WI38 (cell line): ENCODE data around the gene EFCAB6.

Experiments used
- H3K4me3 ChIP-seq: 2 replicates; pipeline ENCODE4 v1.5.1; 2011; ENCODE audit warnings: low read depth, mild to moderate bottlenecking, control low read depth, low read length
- TF ChIP-seq, protein P1 (sequence below): IDR thresholded peaks from 2 replicates; pipeline ENCODE4 v1.5.1; 2012; ENCODE audit warnings: low read depth, mild to moderate bottlenecking, control low read depth, low read length

The EFCAB6 gene

DNA sequence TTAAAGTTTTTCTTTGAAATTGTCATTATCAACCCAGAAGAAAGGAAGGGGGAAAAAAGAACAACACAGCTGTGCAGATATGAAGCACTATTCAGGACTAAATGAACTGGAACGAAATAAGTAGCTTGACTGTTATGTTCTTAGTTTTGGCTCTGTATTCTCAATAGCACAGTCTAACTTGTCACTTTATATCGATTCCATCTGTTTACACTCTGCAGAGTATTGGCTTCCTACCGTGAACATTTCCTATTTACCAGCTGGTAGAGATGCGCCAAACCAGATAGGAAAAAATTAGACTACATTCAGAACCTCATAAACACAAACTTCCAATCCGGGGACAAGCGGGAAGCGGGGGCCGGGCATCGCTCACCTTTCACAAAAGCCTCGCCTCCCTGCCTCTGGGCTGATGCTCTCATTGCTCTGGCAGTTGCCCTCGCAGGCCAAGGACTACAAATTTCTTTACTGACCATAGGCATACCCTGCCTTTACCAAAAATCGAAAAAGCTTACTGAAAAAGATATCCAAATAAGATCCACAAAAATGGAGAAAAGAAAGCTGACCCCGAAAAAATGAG, 66.2 kb downstream of the EFCAB6 start:
- H3K4me3 ChIP-seq: no peak overlapping the region
- TF ChIP-seq, protein P1, sequence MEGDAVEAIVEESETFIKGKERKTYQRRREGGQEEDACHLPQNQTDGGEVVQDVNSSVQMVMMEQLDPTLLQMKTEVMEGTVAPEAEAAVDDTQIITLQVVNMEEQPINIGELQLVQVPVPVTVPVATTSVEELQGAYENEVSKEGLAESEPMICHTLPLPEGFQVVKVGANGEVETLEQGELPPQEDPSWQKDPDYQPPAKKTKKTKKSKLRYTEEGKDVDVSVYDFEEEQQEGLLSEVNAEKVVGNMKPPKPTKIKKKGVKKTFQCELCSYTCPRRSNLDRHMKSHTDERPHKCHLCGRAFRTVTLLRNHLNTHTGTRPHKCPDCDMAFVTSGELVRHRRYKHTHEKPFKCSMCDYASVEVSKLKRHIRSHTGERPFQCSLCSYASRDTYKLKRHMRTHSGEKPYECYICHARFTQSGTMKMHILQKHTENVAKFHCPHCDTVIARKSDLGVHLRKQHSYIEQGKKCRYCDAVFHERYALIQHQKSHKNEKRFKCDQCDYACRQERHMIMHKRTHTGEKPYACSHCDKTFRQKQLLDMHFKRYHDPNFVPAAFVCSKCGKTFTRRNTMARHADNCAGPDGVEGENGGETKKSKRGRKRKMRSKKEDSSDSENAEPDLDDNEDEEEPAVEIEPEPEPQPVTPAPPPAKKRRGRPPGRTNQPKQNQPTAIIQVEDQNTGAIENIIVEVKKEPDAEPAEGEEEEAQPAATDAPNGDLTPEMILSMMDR: no peak

DNA sequence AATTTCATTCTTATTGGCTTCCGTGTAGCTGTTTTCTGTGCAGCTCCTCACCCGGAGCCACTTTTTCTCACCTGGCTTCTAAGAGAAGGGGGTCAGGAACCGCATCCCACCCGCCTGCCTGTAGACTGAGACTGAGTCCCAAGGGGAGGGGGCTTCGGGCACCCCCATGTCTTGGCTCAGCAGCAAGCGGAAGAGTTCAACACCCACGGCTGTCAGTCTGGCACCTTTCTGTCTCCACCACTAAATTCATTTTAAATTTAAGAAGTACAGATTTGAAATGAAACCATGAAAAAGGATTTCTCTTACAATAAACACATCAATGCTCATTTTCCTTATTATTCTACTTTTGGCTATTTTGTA, 66.7 kb downstream of the EFCAB6 start:
- no peak overlapping the region for H3K4me3 ChIP-seq
- TF ChIP-seq, protein P1: no peak

DNA sequence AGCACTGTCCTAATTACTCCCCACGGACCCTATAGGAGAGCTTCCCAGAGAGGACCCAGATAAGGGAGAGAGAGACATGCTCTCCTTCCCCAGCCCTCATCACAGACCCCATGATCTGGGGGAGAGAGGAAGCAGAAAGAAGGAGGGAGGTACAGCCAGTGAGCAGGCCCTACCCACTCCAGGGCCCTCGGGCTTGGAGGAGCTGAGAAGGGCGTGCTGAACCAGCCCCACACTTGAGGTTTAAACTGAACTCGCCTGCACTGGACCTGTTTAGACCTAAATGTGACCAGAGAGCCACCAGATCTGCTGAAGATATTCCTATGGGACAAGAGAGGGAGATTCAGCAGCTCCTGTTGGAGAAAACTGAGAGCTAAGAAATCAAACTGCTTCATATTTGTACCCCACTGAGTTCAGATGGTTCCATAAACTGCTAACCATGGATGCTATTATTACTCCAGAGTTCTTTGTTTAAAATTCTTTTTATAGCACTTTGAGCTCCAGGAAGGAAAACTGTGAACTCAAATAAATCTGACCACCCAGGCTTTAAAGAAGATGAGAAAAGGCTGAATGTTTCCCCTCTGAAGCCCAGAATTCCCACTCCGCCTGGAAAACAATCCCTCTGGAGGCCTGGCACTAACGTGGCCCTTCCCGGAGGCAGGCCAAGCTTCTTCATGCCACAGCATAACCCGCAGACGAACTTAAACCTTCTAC, 67.2 kb downstream of the EFCAB6 start:
- TF ChIP-seq, protein P1: no peak
- no peak overlapping the region for H3K4me3 ChIP-seq

DNA sequence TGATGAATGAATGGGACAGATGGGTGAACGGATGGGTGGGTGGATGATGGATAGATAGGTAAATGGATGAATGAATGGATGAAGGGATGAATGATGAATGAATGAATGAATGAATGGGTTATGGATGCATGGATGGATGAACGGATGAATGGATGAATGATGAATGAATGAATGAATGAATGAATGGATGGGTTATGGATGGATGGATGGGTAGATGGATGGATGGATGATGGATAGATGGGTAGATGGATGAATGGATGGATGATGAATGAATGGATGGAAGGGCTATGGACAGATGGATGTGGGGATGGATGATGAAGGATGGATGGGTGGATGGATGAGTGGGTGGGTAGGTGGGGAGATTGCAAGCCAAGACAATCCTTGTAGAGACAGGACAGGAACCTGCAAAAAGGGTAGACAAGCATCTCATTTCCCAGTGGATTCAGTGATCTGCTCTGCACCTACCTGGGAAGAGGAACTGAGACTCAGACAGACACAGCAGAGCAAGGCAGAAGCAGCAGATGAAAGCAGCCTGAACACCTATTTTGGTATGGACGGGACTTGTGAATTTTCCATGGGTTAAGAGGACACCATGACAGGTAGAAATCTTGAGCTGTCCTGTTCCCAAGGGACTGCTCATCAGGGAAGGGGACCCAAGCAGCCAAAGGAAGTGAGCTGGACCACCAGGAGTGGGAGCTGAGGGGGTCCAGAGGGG, 68.0 kb downstream of the EFCAB6 start:
- TF ChIP-seq, protein P1: no peak
- H3K4me3 ChIP-seq: no peak overlapping the region

DNA sequence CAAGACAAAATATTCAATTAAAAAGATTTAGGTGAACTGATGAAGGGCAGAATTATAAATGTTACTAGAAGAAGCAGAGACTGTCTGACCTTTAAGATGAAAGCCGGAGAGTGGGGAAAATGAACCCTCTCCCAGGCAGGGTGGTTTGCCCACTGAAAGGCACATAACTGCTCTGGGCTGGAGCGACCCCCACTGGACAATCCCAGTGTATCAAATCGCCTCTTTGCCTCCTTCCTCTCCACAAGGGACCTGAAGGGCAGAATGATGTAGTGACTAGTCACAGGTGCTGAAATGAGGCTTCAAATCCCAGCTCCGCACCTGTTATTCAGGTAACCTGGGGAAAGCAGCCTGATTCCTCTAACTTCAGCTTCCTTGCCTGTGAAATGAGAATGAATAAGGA, 69.0 kb downstream of the EFCAB6 start:
- no peak overlapping the region for H3K4me3 ChIP-seq
- TF ChIP-seq, protein P1: no peak

DNA sequence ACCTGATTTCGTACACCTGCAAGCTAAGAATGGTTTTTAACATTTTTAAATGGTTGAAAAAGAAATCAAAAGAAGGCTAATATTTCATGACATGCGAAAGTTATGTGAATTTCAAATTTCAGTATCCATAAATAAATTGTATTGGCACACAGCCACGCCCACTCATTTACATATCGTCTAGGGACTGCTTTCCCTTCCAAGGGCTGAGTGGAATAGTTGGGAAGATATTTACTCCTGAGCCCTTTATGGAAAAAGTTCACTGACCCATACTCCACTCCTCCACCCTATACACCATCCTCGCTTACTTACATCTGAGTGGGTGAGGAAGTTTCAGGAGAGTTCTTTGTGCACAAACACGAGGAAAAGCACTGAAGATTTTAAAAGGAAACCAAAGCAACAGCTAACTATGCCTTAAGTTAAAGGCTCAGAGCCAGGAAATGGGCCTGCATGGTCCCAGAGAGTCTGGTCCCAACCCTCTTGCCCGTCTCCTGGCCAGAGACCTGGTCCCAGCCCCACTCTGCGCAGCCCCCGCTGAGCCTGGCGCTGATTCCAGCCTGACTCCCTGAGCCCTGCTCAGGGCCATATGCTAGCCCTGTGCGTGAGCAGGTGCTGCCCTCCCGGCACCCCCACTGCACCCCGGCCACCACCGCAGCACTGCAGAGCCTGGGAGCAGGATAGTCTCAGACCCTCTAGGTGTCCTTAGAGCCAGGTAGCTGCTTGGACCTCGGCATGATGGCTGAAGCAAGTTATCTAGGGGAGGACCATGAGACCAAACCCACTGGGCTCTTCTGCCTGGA, 69.8 kb downstream of the EFCAB6 start:
- TF ChIP-seq, protein P1: no peak
- H3K4me3 ChIP-seq: no peak overlapping the region
